ENCODE measurements around the gene SPARC.
"Not testable (repeated sequence)": the region's sequence is repeated elsewhere in the genome, so short reads cannot be mapped to it uniquely, and the experiment has no call there.

Gene SPARC

GRCh38 chr5:151700296-151700695 lies 13.6 kb upstream of the SPARC start:
- DNase-seq, result no peak

GRCh38 chr5:151699071-151699901 lies 12.6 kb upstream of the SPARC start:
- DNase-seq, result no peak

GRCh38 chr5:151698081-151698480 lies 11.4 kb upstream of the SPARC start:
- not testable (repeated sequence) for DNase-seq

GRCh38 chr5:151697452-151697851 lies 10.7 kb upstream of the SPARC start:
- no peak for DNase-seq

GRCh38 chr5:151696470-151697061 lies 9.9 kb upstream of the SPARC start:
- DNase-seq, result no peak

GRCh38 chr5:151695464-151695863 lies 8.7 kb upstream of the SPARC start:
- no peak for DNase-seq

- DNase-seq, result no peak
Measured at GRCh38 chr5:151694035-151694485, 7.3 kb upstream of the SPARC start.

GRCh38 chr5:151692312-151692711 lies 5.6 kb upstream of the SPARC start:
- no peak for DNase-seq

GRCh38 chr5:151691706-151692105 lies 5.0 kb upstream of the SPARC start:
- DNase-seq, result no peak

- DNase-seq, result not testable (repeated sequence)
Measured at GRCh38 chr5:151689591-151689990, 2.9 kb upstream of the SPARC start.

GRCh38 chr5:151688436-151688835 lies 1.7 kb upstream of the SPARC start:
- no peak for DNase-seq

GRCh38 chr5:151685749-151686673 lies 704 bp downstream of the SPARC start:
- DNase-seq, result no peak

GRCh38 chr5:151684690-151685361 lies 1.9 kb downstream of the SPARC start:
- DNase-seq, result no peak

GRCh38 chr5:151683986-151684588 lies 2.6 kb downstream of the SPARC start:
- DNase-seq, result no peak

GRCh38 chr5:151683444-151683843 lies 3.3 kb downstream of the SPARC start:
- no peak for DNase-seq

GRCh38 chr5:151682751-151683331 lies 3.9 kb downstream of the SPARC start:
- DNase-seq, result no peak

GRCh38 chr5:151682240-151682639 lies 4.5 kb downstream of the SPARC start:
- no peak for DNase-seq

- no peak for DNase-seq
Measured at GRCh38 chr5:151680944-151681427, 5.7 kb downstream of the SPARC start.

GRCh38 chr5:151680156-151680505 lies 6.6 kb downstream of the SPARC start:
- DNase-seq, result not testable (repeated sequence)

- DNase-seq, result no peak
Measured at GRCh38 chr5:151679421-151680155, 7.1 kb downstream of the SPARC start.

GRCh38 chr5:151678713-151679112 lies 8.0 kb downstream of the SPARC start:
- no peak for DNase-seq
